22Rv1 (cell line): Measurements from ENCODE around the gene ARHGEF19.

Source experiments
- ZFX ChIP-seq: fragments of 450-650 bp; IDR thresholded peaks from 2 replicates; pipeline ENCODE4 v1.6.1; 2017; ENCODE audit warnings: antibody characterized with exemption, borderline replicate concordance
- TF ChIP-seq, protein P1 (sequence below): fragments of 450-650 bp; IDR thresholded peaks from 2 replicates; pipeline ENCODE4 v1.5.1; 2017; ENCODE audit warnings: mild to moderate bottlenecking

DNA sequence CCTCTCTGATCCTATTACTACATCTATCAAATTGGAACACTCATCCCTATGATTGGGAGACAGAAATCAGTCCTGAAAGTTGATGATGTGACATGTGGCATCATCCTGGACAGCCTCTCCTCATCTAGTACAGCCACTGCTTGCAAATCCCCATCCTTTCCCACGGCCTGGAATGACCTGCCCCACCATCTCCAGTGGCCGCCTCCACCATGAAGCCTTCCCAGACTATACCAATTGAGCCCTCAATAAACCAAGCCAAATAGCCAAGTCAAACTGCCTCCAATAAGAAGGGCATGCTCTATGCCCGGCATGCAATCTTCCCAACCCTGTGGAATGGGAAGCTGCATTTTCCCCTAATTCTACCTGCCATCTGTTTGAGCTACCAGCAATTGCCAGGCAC lies 561 bp upstream of the ARHGEF19 start:
- TF ChIP-seq, protein P1, sequence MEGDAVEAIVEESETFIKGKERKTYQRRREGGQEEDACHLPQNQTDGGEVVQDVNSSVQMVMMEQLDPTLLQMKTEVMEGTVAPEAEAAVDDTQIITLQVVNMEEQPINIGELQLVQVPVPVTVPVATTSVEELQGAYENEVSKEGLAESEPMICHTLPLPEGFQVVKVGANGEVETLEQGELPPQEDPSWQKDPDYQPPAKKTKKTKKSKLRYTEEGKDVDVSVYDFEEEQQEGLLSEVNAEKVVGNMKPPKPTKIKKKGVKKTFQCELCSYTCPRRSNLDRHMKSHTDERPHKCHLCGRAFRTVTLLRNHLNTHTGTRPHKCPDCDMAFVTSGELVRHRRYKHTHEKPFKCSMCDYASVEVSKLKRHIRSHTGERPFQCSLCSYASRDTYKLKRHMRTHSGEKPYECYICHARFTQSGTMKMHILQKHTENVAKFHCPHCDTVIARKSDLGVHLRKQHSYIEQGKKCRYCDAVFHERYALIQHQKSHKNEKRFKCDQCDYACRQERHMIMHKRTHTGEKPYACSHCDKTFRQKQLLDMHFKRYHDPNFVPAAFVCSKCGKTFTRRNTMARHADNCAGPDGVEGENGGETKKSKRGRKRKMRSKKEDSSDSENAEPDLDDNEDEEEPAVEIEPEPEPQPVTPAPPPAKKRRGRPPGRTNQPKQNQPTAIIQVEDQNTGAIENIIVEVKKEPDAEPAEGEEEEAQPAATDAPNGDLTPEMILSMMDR = no peak
- TF ChIP-seq ZFX = no peak
